Upper lobe of left lung (tissue), 6 donors: ENCODE data around the gene SLC48A1. TPM values are rescaled to one million over a fixed set of nuclear protein-coding genes. Genes with fewer than 3 reads are reported as not detected.

Source experiments
- ATAC-seq, 2 donors: fragments of 200-7000 bp; cut with Tn5 transposase; one replicate each; pipeline ENCODE4 v1.9.1; 2022; ENCODE audit warnings: mild to moderate bottlenecking in 2 of 2, moderate library complexity in 2 of 2; ENCODE audit not compliant: low FRiP score in 2 of 2
- DNase-seq, 2 donors: peaks; one replicate each; pipeline ENCODE4 v3.0.0-alpha.2; 2019 to 2020
- H3K27ac ChIP-seq, 4 donors: fragments of 200-600 bp; sonication (generic); one replicate each; pipeline ENCODE4 v1.5.1; 2016 to 2019
- H3K27me3 ChIP-seq, 4 donors: fragments of 200-600 bp; sonication (generic); one replicate each; pipeline ENCODE4 v1.5.1; 2017 to 2019
- H3K36me3 ChIP-seq, 4 donors: fragments of 200-600 bp; sonication (generic); one replicate each; pipeline ENCODE4 v1.5.1; 2016 to 2019
- H3K4me1 ChIP-seq, 4 donors: fragments of 200-600 bp; sonication (generic); one replicate each; pipeline ENCODE4 v1.5.1; 2018 to 2019
- H3K4me3 ChIP-seq, 4 donors: fragments of 200-600 bp; sonication (generic); one replicate each; pipeline ENCODE4 v1.5.1; 2017 to 2019; ENCODE audit warnings: mild to moderate bottlenecking in 2 of 4, moderate library complexity in 1 of 4
- H3K9me3 ChIP-seq, 4 donors: fragments of 200-600 bp; sonication (generic); one replicate each; pipeline ENCODE4 v1.5.1; 2018 to 2019
- EP300 ChIP-seq, 4 donors: sonication (generic); formaldehyde crosslinking; IDR thresholded peaks; one replicate each; pipeline ENCODE4 v1.5.1; 2017; ENCODE audit warnings: antibody characterized with exemption in 4 of 4, control low read depth in 2 of 4
- POLR2A ChIP-seq, 4 donors: fragments of 450-650 bp; IDR thresholded peaks; one replicate each; pipeline ENCODE4 v1.5.1; 2016 to 2017; ENCODE audit warnings: antibody characterized with exemption in 4 of 4, mild to moderate bottlenecking in 2 of 4
- POLR2AphosphoS5 ChIP-seq, 2 donors: sonication (generic); formaldehyde crosslinking; IDR thresholded peaks; one replicate each; pipeline ENCODE4 v1.5.1; 2017; ENCODE audit warnings: antibody characterized with exemption in 2 of 2
- WGBS, 2 donors: methylation state at CpG; one replicate each; pipeline ENCODE4 v1.1.5; 2017 to 2018; 5-methylcytosine and 5-hydroxymethylcytosine counted together
- total RNA-seq, 6 donors: library from RNA; depleted of rRNA in 4 of 6; stranded (reverse); fragments of >200 nt in 4 of 6; gene quantifications; one replicate each; pipeline versions ENCODE4 v1.1.0 to v1.2.1, GENCODE V29; 2016 to 2021
- TF ChIP-seq, protein P1 (sequence below), 6 experiments: fragments of 450-650 bp in 4 of 6; fragments of 200-600 bp in 2 of 6; sonication (generic) in 2 of 6; IDR thresholded peaks; one replicate each; pipeline ENCODE4 v1.5.1; 2016 to 2019; ENCODE audit warnings: antibody characterized with exemption in 6 of 6
- donor health status: DM: no; HTN: no; CAD: no; lungs with moderate emphysema.
- donor health status: DM: no; HTN: yes; CAD: no; lungs with severe emphysema.

The SLC48A1 gene
- total RNA-seq, 6 donors from 2014 or later = 26.5 to 36.5 (median 33.9) TPM

- DNase-seq = peak in 1 of 2 donors; percentile 70
- TF ChIP-seq POLR2AphosphoS5 (IDR thresholded peaks at IDR 0.05) (no peak), POLR2A (IDR thresholded peaks at IDR 0.05) (no peak), EP300 (IDR thresholded peaks at IDR 0.05) (no peak)
- TF ChIP-seq, protein P1, sequence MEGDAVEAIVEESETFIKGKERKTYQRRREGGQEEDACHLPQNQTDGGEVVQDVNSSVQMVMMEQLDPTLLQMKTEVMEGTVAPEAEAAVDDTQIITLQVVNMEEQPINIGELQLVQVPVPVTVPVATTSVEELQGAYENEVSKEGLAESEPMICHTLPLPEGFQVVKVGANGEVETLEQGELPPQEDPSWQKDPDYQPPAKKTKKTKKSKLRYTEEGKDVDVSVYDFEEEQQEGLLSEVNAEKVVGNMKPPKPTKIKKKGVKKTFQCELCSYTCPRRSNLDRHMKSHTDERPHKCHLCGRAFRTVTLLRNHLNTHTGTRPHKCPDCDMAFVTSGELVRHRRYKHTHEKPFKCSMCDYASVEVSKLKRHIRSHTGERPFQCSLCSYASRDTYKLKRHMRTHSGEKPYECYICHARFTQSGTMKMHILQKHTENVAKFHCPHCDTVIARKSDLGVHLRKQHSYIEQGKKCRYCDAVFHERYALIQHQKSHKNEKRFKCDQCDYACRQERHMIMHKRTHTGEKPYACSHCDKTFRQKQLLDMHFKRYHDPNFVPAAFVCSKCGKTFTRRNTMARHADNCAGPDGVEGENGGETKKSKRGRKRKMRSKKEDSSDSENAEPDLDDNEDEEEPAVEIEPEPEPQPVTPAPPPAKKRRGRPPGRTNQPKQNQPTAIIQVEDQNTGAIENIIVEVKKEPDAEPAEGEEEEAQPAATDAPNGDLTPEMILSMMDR (IDR thresholded peaks at IDR 0.05) = peak; percentile 88 to 97 (median 93)
- peak in 1 of 2 donors; percentile 43 for ATAC-seq
- 70 to 79% methylated on average over 7 of the region's 7 CpGs for WGBS, 2 donors
- Histone ChIP-seq H3K9me3 (no peaks in the 10 kb centered on the region), H3K4me1 (peaks cover 26 to 40% (median 35%) of the 10 kb centered on the region in 4 donors), H3K36me3 (peaks cover 0 to 18% (median 6%) of the 10 kb centered on the region in 4 donors), H3K27ac (peak overlapping the region in 2 of 4 donors; percentile 19 to 74), H3K27me3 (no peaks in the 10 kb centered on the region), H3K4me3 (no peak overlapping the region)
Observed at GRCh38 chr12:47742253-47742825, 30.7 kb upstream of the SLC48A1 start.

- Histone ChIP-seq H3K36me3 (peaks cover 0 to 25% (median 11%) of the 10 kb centered on the region in 4 donors), H3K4me1 (peaks cover 19 to 32% (median 28%) of the 10 kb centered on the region in 4 donors), H3K27me3 (no peaks in the 10 kb centered on the region), H3K27ac (no peak overlapping the region), H3K4me3 (no peak overlapping the region), H3K9me3 (no peaks in the 10 kb centered on the region)
- 93 to 94% methylated on average over 5 to 9 of the region's 9 CpGs for WGBS, 2 donors
- no peak for DNase-seq
- TF ChIP-seq POLR2AphosphoS5 (IDR thresholded peaks at IDR 0.05) (no peak), POLR2A (IDR thresholded peaks at IDR 0.05) (no peak), EP300 (IDR thresholded peaks at IDR 0.05) (no peak)
- TF ChIP-seq, protein P1 (IDR thresholded peaks at IDR 0.05) = no peak
- ATAC-seq = no peak
Observed at GRCh38 chr12:47743311-47743860, 29.7 kb upstream of the SLC48A1 start.

DNA sequence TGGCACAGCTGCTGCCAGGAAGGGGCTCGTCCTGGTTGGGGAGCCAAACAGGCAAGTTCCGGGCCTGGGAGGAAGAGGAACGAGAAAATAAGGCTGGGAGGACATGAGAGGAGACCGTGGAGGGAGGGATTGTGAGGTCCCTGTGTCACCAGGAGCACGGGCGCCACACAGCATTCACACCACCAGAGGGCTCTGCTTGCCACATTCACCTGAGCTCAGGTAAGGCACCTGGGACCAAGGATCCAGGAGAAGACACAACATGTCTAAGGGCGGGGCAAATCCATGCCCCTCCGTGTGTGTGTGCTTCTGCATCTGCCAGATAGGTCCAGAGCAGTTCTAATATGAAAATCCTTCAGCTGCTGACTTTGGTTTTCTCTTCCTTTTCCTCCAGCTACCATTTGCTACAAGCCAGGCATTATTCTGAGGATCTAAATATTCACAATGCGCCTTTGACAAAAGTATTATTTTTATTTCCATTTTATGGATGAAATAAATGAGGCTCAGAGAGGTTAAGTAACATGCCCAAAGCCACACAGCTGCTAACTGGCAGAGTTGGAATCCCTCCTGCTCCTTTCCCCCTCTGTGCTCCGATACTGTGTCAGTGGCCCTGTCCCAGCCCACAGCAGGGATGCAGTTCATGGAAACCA lies 28.9 kb upstream of the SLC48A1 start:
- 49 to 57% methylated on average over 10 of the region's 10 CpGs for WGBS, 2 donors
- no peak for TF ChIP-seq EP300 (IDR thresholded peaks at IDR 0.05)
- TF ChIP-seq, protein P1 (IDR thresholded peaks at IDR 0.05) = peak; percentile 34 to 80 (median 70)
- peak overlapping the region in 1 of 4 donors; percentile 10 for H3K27ac ChIP-seq

GRCh38 chr12:47744778-47745436 lies 28.1 kb upstream of the SLC48A1 start:
- Histone ChIP-seq H3K4me3 (no peak overlapping the region), H3K36me3 (peaks cover 0 to 38% (median 20%) of the 10 kb centered on the region in 4 donors), H3K9me3 (no peaks in the 10 kb centered on the region), H3K27ac (no peak overlapping the region), H3K4me1 (peaks cover 19 to 27% (median 23%) of the 10 kb centered on the region in 4 donors), H3K27me3 (no peaks in the 10 kb centered on the region)
- ATAC-seq (no peak), DNase-seq (no peak)
- TF ChIP-seq EP300 (IDR thresholded peaks at IDR 0.05) = no peak
- TF ChIP-seq, protein P1 (IDR thresholded peaks at IDR 0.05) = no peak
- TF ChIP-seq POLR2A (IDR thresholded peaks at IDR 0.05) = no peak
- no peak for TF ChIP-seq POLR2AphosphoS5 (IDR thresholded peaks at IDR 0.05)
- 74 to 81% methylated on average over 8 of the region's 8 CpGs for WGBS, 2 donors

More for the DNA sequence above, 28.9 kb upstream of the SLC48A1 start:
- Histone ChIP-seq H3K27me3 (no peaks in the 10 kb centered on the region), H3K9me3 (no peaks in the 10 kb centered on the region), H3K4me3 (no peak overlapping the region), H3K4me1 (peaks cover 19 to 32% (median 27%) of the 10 kb centered on the region in 4 donors), H3K36me3 (peaks cover 0 to 30% (median 15%) of the 10 kb centered on the region in 4 donors)
- DNase-seq = peak in 1 of 2 donors; percentile 80
- peak in 1 of 2 donors; percentile 63 for ATAC-seq
